H1 (cell line): ENCODE results near the gene KCNIP3. TPM values are rescaled to one million over a fixed set of nuclear protein-coding genes. Genes with fewer than 3 reads are reported as not detected.

Source experiments
- CTCF ChIA-PET: fragments of 300-600 bp; sonication (Branson Sonifier 250); formaldehyde crosslinking; loops from one replicate; lab custom pipeline; 2021; ENCODE audit not compliant: partially characterized antibody; lab: Charles Lee
- POLR2A ChIA-PET: fragments of 300-600 bp; sonication (Branson Sonifier 250); formaldehyde crosslinking; loops from one replicate; lab custom pipeline; 2021; ENCODE audit warnings: inconsistent platforms; ENCODE audit not compliant: partially characterized antibody; lab: Charles Lee
- DNase-seq, 2 experiments: peaks; one replicate each; pipeline versions ENCODE4 v3.0.0 to v3.0.0-alpha.2; 2010 to 2022; ENCODE audit warnings: low spot score in 2 of 2, low read depth in 1 of 2, mixed read lengths in 1 of 2
- FAIRE-seq: peaks from 2 replicates; lab custom pipeline; 2011; peaks lifted over from hg19 to GRCh38; lab: Jason Lieb, UNC
- H2AFZ ChIP-seq: 2 replicates; pipeline ENCODE4 v1.8.1; 2012; ENCODE audit warnings: low read length, inconsistent platforms
- H2AK5ac ChIP-seq: 2 replicates; pipeline ENCODE4 v1.6.1; 2013; ENCODE audit warnings: low read depth, low read length
- H2BK120ac ChIP-seq: replicated peaks from 2 replicates; pipeline ENCODE3; 2013; ENCODE audit warnings: low read depth, low read length, inconsistent platforms
- H2BK12ac ChIP-seq: 2 replicates; pipeline ENCODE4 v1.6.1; 2013; ENCODE audit warnings: low read depth, low read length
- H2BK15ac ChIP-seq: 2 replicates; pipeline ENCODE4 v1.6.1; 2013; ENCODE audit warnings: low read length
- H2BK20ac ChIP-seq: 2 replicates; pipeline ENCODE4 v1.6.1; 2013; ENCODE audit warnings: low read length
- H2BK5ac ChIP-seq: 2 replicates; pipeline ENCODE4 v1.6.1; 2013; ENCODE audit warnings: low read depth, low read length
- H3K14ac ChIP-seq: 2 replicates; pipeline ENCODE4 v1.6.1; 2013; ENCODE audit warnings: inconsistent platforms; ENCODE audit not compliant: insufficient read length
- H3K18ac ChIP-seq: 2 replicates; pipeline ENCODE4 v1.6.1; 2013; ENCODE audit warnings: low read length; ENCODE audit errors: extremely low read depth
- H3K23ac ChIP-seq: 2 replicates; pipeline ENCODE4 v1.6.1; 2013; ENCODE audit warnings: inconsistent platforms; ENCODE audit not compliant: insufficient read length
- H3K23me2 ChIP-seq: 2 replicates; pipeline ENCODE4 v1.6.1; 2013; ENCODE audit warnings: low read depth, low read length
- H3K27ac ChIP-seq: 2 replicates; pipeline ENCODE4 v1.6.1; 2011; ENCODE audit warnings: low read depth, low read length, inconsistent platforms
- H3K27me3 ChIP-seq, 4 experiments: replicated peaks in 1 of 4; 1 replicate in 1 of 4; 2 replicates in 3 of 4; pipeline versions ENCODE4 v1.6.1 to v1.8.1; 2011 to 2013; ENCODE audit warnings: low read length in 3 of 4, mild to moderate bottlenecking in 3 of 4, inconsistent platforms in 2 of 4, mixed read lengths in 2 of 4, moderate library complexity in 1 of 4; ENCODE audit not compliant: control insufficient read depth in 3 of 4, insufficient read depth in 3 of 4; ENCODE audit errors: extremely low read depth in 1 of 4
- H3K36me3 ChIP-seq, 4 experiments: 2 replicates each; pipeline versions ENCODE4 v1.6.1 to v1.8.1; 2011 to 2013; ENCODE audit warnings: mild to moderate bottlenecking in 4 of 4, low read length in 3 of 4, moderate library complexity in 2 of 4, control low read depth in 1 of 4, inconsistent platforms in 1 of 4; ENCODE audit not compliant: insufficient read depth in 4 of 4, control insufficient read depth in 2 of 4
- H3K4ac ChIP-seq: replicated peaks from 2 replicates; pipeline ENCODE3; 2013; ENCODE audit warnings: low read length, low read depth, mixed read lengths, inconsistent platforms; ENCODE audit not compliant: insufficient read length
- H3K4me1 ChIP-seq, 4 experiments: replicated peaks in 1 of 4; 1 replicate in 1 of 4; 2 replicates in 3 of 4; pipeline versions ENCODE4 v1.6.1 to v1.8.1; 2011 to 2013; ENCODE audit warnings: low read length in 3 of 4, inconsistent platforms in 2 of 4, mixed read lengths in 1 of 4; ENCODE audit not compliant: insufficient read depth in 4 of 4, control insufficient read depth in 3 of 4
- H3K4me2 ChIP-seq, 2 experiments: 2 replicates each; pipeline versions ENCODE4 v1.6.1 to v1.8.1; 2011 to 2013; ENCODE audit warnings: low read depth in 2 of 2, low read length in 2 of 2, control low read depth in 1 of 2, inconsistent platforms in 1 of 2, mild to moderate bottlenecking in 1 of 2; ENCODE audit not compliant: insufficient read depth in 1 of 2
- H3K4me3 ChIP-seq, 4 experiments: fragments of 200-600, 300-600 bp in 1 of 4; sonication (generic), shearing (Covaris generic), sonication (Bioruptor Twin) in 1 of 4; 2 replicates each; pipeline versions ENCODE4 v1.5.1 to v1.8.1; 2011 to 2016; ENCODE audit warnings: low read length in 4 of 4, low read depth in 3 of 4, control low read depth in 2 of 4, inconsistent platforms in 2 of 4, mild to moderate bottlenecking in 2 of 4, mixed read lengths in 1 of 4, moderate library complexity in 1 of 4; ENCODE audit not compliant: insufficient read depth in 2 of 4; ENCODE audit errors: extremely low read depth in 1 of 4
- H3K56ac ChIP-seq: replicated peaks from 2 replicates; pipeline ENCODE3; 2013; ENCODE audit warnings: low read depth, mild to moderate bottlenecking, mixed read lengths, low read length, inconsistent platforms; ENCODE audit not compliant: insufficient read length
- H3K79me1 ChIP-seq: 2 replicates; pipeline ENCODE4 v1.6.1; 2013; ENCODE audit warnings: low read depth, low read length, control low read depth
- H3K79me2 ChIP-seq, 2 experiments: 2 replicates each; pipeline versions ENCODE4 v1.6.1 to v1.8.1; 2012 to 2013; ENCODE audit warnings: low read length in 2 of 2, mild to moderate bottlenecking in 2 of 2, inconsistent platforms in 1 of 2; ENCODE audit not compliant: insufficient read depth in 2 of 2, control insufficient read depth in 1 of 2
- H3K9ac ChIP-seq, 4 experiments: replicated peaks in 1 of 4; 1 replicate in 1 of 4; 2 replicates in 3 of 4; pipeline versions ENCODE4 v1.6.1 to v1.8.1; 2011 to 2013; ENCODE audit warnings: low read depth in 3 of 4, low read length in 3 of 4, control low read depth in 2 of 4, mild to moderate bottlenecking in 2 of 4, moderate library complexity in 2 of 4, inconsistent platforms in 1 of 4; ENCODE audit errors: extremely low read depth in 1 of 4
- H3K9me3 ChIP-seq, 2 experiments: 2 replicates each; pipeline versions ENCODE4 v1.6.1 to v1.8.1; 2012 to 2013; ENCODE audit warnings: mild to moderate bottlenecking in 2 of 2, moderate library complexity in 2 of 2, control low read depth in 1 of 2, inconsistent platforms in 1 of 2, low read depth in 1 of 2, low read length in 1 of 2, mixed read lengths in 1 of 2; ENCODE audit not compliant: insufficient read depth in 2 of 2
- H4K20me1 ChIP-seq, 2 experiments: replicated peaks in 1 of 2; 2 replicates each; pipeline versions ENCODE3 to v1.8.1; 2011 to 2013; ENCODE audit warnings: inconsistent platforms in 2 of 2, low read length in 2 of 2, mild to moderate bottlenecking in 1 of 2; ENCODE audit not compliant: insufficient read depth in 2 of 2, control insufficient read depth in 1 of 2
- H4K5ac ChIP-seq: 2 replicates; pipeline ENCODE4 v1.6.1; 2013; ENCODE audit warnings: low read length, low read depth, mixed read lengths, inconsistent platforms; ENCODE audit not compliant: insufficient read length
- H4K8ac ChIP-seq: 2 replicates; pipeline ENCODE4 v1.8.0; 2013; ENCODE audit warnings: mild to moderate bottlenecking, moderate library complexity, low read length, inconsistent platforms; ENCODE audit not compliant: insufficient read depth; ENCODE audit errors: extremely low read depth
- H4K91ac ChIP-seq: replicated peaks from 2 replicates; pipeline ENCODE3; 2013; ENCODE audit warnings: low read length, mixed read lengths, inconsistent platforms; ENCODE audit not compliant: insufficient read length
- JUND ChIP-seq: IDR thresholded peaks from 2 replicates; pipeline ENCODE4 v1.6.1; 2011; ENCODE audit warnings: mild to moderate bottlenecking, improper control_type of control experiment, low read length
- RNF2 ChIP-seq: fragments of 200-900, 300-1000 bp; sonication (generic); IDR thresholded peaks from 2 replicates; pipeline ENCODE4 v1.7.1; 2016; ENCODE audit warnings: borderline replicate concordance, low read depth, mild to moderate bottlenecking, antibody characterized with exemption, low read length; ENCODE audit not compliant: poor library complexity, severe bottlenecking; ENCODE audit errors: missing control alignments
- TCF12 ChIP-seq: IDR thresholded peaks from 2 replicates; pipeline ENCODE4 v1.6.1; 2011; ENCODE audit warnings: low read depth, mild to moderate bottlenecking, low read length
- WGBS, 2 experiments: shearing (Covaris generic) in 1 of 2; methylation state at CpG; one replicate each; pipeline versions ENCODE4 v1.1.6 to v1.1.7; 2013 to 2015; ENCODE audit warnings: low lambda C conversion rate in 2 of 2, mixed read lengths in 2 of 2, inconsistent platforms in 1 of 2, low coverage in 1 of 2, missing lambda C conversion rate in 1 of 2; ENCODE audit not compliant: insufficient replicate concordance in 2 of 2, insufficient coverage in 1 of 2, insufficient read length in 1 of 2; ENCODE audit errors: extremely low coverage in 1 of 2, missing lambda C conversion rate in 1 of 2; 5-methylcytosine and 5-hydroxymethylcytosine counted together
- polyA plus RNA-seq, 7 experiments: library from polyadenylated mRNA; depleted of rRNA in 3 of 7; stranded (reverse) in 5 of 7; unstranded in 2 of 7; fragments of >200 nt in 5 of 7; fragments of 200-250 nt in 2 of 7; gene quantifications; 1 replicate in 5 of 7; 2 replicates in 1 of 7; 4 replicates in 1 of 7; pipeline versions ENCODE4 v1.2.1 to v1.2.3, GENCODE V29; 2011 to 2013; ENCODE audit warnings: missing spikeins in 2 of 7, mixed read lengths in 2 of 7
- total RNA-seq: library from RNA; stranded (reverse); fragmentation: NEBNext Ultra II Directional; extraction: Animal tissue kit (Norgen Biotek cat#: 25700); gene quantifications from 2 replicates; pipeline ENCODE4 v1.2.1, GENCODE V29; 2021

KCNIP3 gene
- total and polyA plus RNA-seq, 2 of the 8 experiments (the other 6 are each of a cell fraction or from before 2014, with no cell fraction given) = 0.33 to 1.9 TPM

GRCh38 chr2:95275151-95275515 lies 22.0 kb upstream of the KCNIP3 start:
- H3K4me3 ChIP-seq = no peak overlapping the region
- H2BK12ac ChIP-seq = no peak overlapping the region
- H3K9ac ChIP-seq = no peak overlapping the region
- H3K4me2 ChIP-seq = no peak overlapping the region
- no peak overlapping the region for H2AK5ac ChIP-seq
- H3K79me1 ChIP-seq = no peaks in the 10 kb centered on the region
- no peaks in the 10 kb centered on the region for H3K36me3 ChIP-seq
- peaks cover 0 to 33% (median 2%) of the 10 kb centered on the region in 4 experiments; a peak in 3 of 7 replicates for H3K4me1 ChIP-seq
- H2AFZ ChIP-seq = no peak overlapping the region
- H2BK20ac ChIP-seq = 0 out of 2 replicates have a peak overlapping the region, but pooled peaks have one; percentile 61
- H4K20me1 ChIP-seq = no peaks in the 10 kb centered on the region
- peak overlapping the region; percentile 71; the same call in 1 of the 2 replicates for H2BK5ac ChIP-seq
- no peak overlapping the region for H3K23ac ChIP-seq
- peak overlapping the region; percentile 31 for H4K91ac ChIP-seq
- no peak overlapping the region; the same call in none of the 2 replicates for H3K18ac ChIP-seq
- ChIA-PET CTCF (no interaction called here), POLR2A (no interaction called here)
- H3K9me3 ChIP-seq = peaks cover 58 to 95% of the 10 kb centered on the region in 2 experiments
- H2BK120ac ChIP-seq = peak overlapping the region; percentile 65
- H3K27ac ChIP-seq = no peak overlapping the region
- no peak for FAIRE-seq
- no peak for DNase-seq
- H3K79me2 ChIP-seq = no peaks in the 10 kb centered on the region
- no peak overlapping the region for H4K8ac ChIP-seq
- no peaks in the 10 kb centered on the region for H3K23me2 ChIP-seq
- no peak overlapping the region for H4K5ac ChIP-seq
- WGBS, 2 experiments = 73% methylated on average over 4 of the region's 4 CpGs; no CpG with 5 or more reads in 1 of the 2 experiments
- no peaks in the 10 kb centered on the region for H3K27me3 ChIP-seq
- H3K56ac ChIP-seq = no peak overlapping the region
- H3K4ac ChIP-seq = no peak overlapping the region
- no peak for TF ChIP-seq TCF12
- no peak for TF ChIP-seq JUND
- TF ChIP-seq RNF2 = no peak
- no peak overlapping the region for H2BK15ac ChIP-seq
- H3K14ac ChIP-seq = no peak overlapping the region
